ENCODE results near the gene DUSP6.
A peak's percentile ranks its signal among the peaks of the same experiment; 100 is the strongest.

The DUSP6 gene

GRCh38 chr12:89379839-89380467 is 27.7 kb upstream of the DUSP6 start:
- Histone ChIP-seq H3K27ac (no peak overlapping the region), H3K36me3 (ENCODE audit: insufficient read depth, low read length) (no peaks in the 10 kb centered on the region), H3K4me3 (no peak overlapping the region), H3K9me3 (ENCODE audit: low read depth, low read length) (no peaks in the 10 kb centered on the region), H3K9ac (ENCODE audit: insufficient read length) (no peak overlapping the region)
- no peak for DNase-seq (ENCODE audit: low read depth, low spot score)
- no peak for TF ChIP-seq FOXP2 (optimal IDR thresholded peaks at IDR 0.05; ENCODE audit: control extremely low read depth, extremely low read length, insufficient read depth)

GRCh38 chr12:89379148-89379838 is 27.0 kb upstream of the DUSP6 start:
- Histone ChIP-seq H3K36me3 (ENCODE audit: insufficient read depth, low read length) (no peaks in the 10 kb centered on the region), H3K9ac (ENCODE audit: insufficient read length) (no peak overlapping the region), H3K9me3 (ENCODE audit: low read depth, low read length) (no peaks in the 10 kb centered on the region), H3K27ac (no peak overlapping the region), H3K4me3 (no peak overlapping the region)
- no peak for DNase-seq (ENCODE audit: low read depth, low spot score)
- TF ChIP-seq EZH2 (IDR thresholded peaks at IDR 0.05) (no peak), FOXP2 (optimal IDR thresholded peaks at IDR 0.05; ENCODE audit: control extremely low read depth, extremely low read length, insufficient read depth) (no peak)

- Histone ChIP-seq H3K36me3 (ENCODE audit: insufficient read depth, low read length) (no peaks in the 10 kb centered on the region), H3K9me3 (ENCODE audit: low read depth, low read length) (no peaks in the 10 kb centered on the region), H3K9ac (ENCODE audit: insufficient read length) (no peak overlapping the region), H3K4me3 (no peak overlapping the region), H3K27ac (no peak overlapping the region)
- DNase-seq (ENCODE audit: low read depth, low spot score) = no peak
- TF ChIP-seq EZH2 (IDR thresholded peaks at IDR 0.05) (no peak), FOXP2 (optimal IDR thresholded peaks at IDR 0.05; ENCODE audit: control extremely low read depth, extremely low read length, insufficient read depth) (no peak), POLR2AphosphoS5 (IDR thresholded peaks at IDR 0.05; ENCODE audit: borderline replicate concordance, low read depth, low read length) (no peak)
Observed at GRCh38 chr12:89376844-89377243, 24.5 kb upstream of the DUSP6 start.

GRCh38 chr12:89376202-89376529 is 23.9 kb upstream of the DUSP6 start:
- TF ChIP-seq EZH2 (IDR thresholded peaks at IDR 0.05) = no peak
- no peak for TF ChIP-seq POLR2AphosphoS5 (IDR thresholded peaks at IDR 0.05; ENCODE audit: borderline replicate concordance, low read depth, low read length)
- no peak for TF ChIP-seq FOXP2 (optimal IDR thresholded peaks at IDR 0.05; ENCODE audit: control extremely low read depth, extremely low read length, insufficient read depth)
- no peaks in the 10 kb centered on the region for H3K36me3 ChIP-seq (ENCODE audit: insufficient read depth, low read length)
- no peak for DNase-seq (ENCODE audit: low read depth, low spot score)
- no peaks in the 10 kb centered on the region for H3K9me3 ChIP-seq (ENCODE audit: low read depth, low read length)
- no peak overlapping the region for H3K9ac ChIP-seq (ENCODE audit: insufficient read length)
- H3K27ac ChIP-seq = no peak overlapping the region
- no peak overlapping the region for H3K4me3 ChIP-seq

GRCh38 chr12:89373763-89374572 is 21.7 kb upstream of the DUSP6 start:
- TF ChIP-seq POLR2AphosphoS5 (IDR thresholded peaks at IDR 0.05; ENCODE audit: borderline replicate concordance, low read depth, low read length) (no peak; the same call in 1 of the 2 replicates), EZH2 (IDR thresholded peaks at IDR 0.05) (no peak), FOXP2 (optimal IDR thresholded peaks at IDR 0.05; ENCODE audit: control extremely low read depth, extremely low read length, insufficient read depth) (no peak)
- Histone ChIP-seq H3K9ac (ENCODE audit: insufficient read length) (no peak overlapping the region), H3K27ac (peak overlapping the region; percentile 69; the same call in 1 of the 2 replicates), H3K4me3 (peak overlapping the region; percentile 47), H3K36me3 (ENCODE audit: insufficient read depth, low read length) (no peaks in the 10 kb centered on the region), H3K9me3 (ENCODE audit: low read depth, low read length) (no peaks in the 10 kb centered on the region)
- DNase-seq (ENCODE audit: low read depth, low spot score) = peak; percentile 79

GRCh38 chr12:89372584-89373370 is 20.5 kb upstream of the DUSP6 start:
- H3K9ac ChIP-seq (ENCODE audit: insufficient read length) = no peak overlapping the region
- H3K27ac ChIP-seq = no peak overlapping the region
- H3K9me3 ChIP-seq (ENCODE audit: low read depth, low read length) = no peaks in the 10 kb centered on the region
- DNase-seq (ENCODE audit: low read depth, low spot score) = no peak
- H3K4me3 ChIP-seq = no peak overlapping the region
- no peaks in the 10 kb centered on the region for H3K36me3 ChIP-seq (ENCODE audit: insufficient read depth, low read length)
- TF ChIP-seq EZH2 (IDR thresholded peaks at IDR 0.05) (no peak), POLR2AphosphoS5 (IDR thresholded peaks at IDR 0.05; ENCODE audit: borderline replicate concordance, low read depth, low read length) (no peak), FOXP2 (optimal IDR thresholded peaks at IDR 0.05; ENCODE audit: control extremely low read depth, extremely low read length, insufficient read depth) (no peak)

- Histone ChIP-seq H3K9ac (ENCODE audit: insufficient read length) (no peak overlapping the region), H3K27ac (no peak overlapping the region), H3K4me3 (no peak overlapping the region), H3K9me3 (ENCODE audit: low read depth, low read length) (no peaks in the 10 kb centered on the region), H3K36me3 (ENCODE audit: insufficient read depth, low read length) (no peaks in the 10 kb centered on the region)
- no peak for DNase-seq (ENCODE audit: low read depth, low spot score)
- TF ChIP-seq FOXP2 (optimal IDR thresholded peaks at IDR 0.05; ENCODE audit: control extremely low read depth, extremely low read length, insufficient read depth) = no peak
- no peak for TF ChIP-seq POLR2AphosphoS5 (IDR thresholded peaks at IDR 0.05; ENCODE audit: borderline replicate concordance, low read depth, low read length)
- no peak for TF ChIP-seq EZH2 (IDR thresholded peaks at IDR 0.05)
Observed at GRCh38 chr12:89370850-89371249, 18.5 kb upstream of the DUSP6 start.

GRCh38 chr12:89370421-89370831 is 18.1 kb upstream of the DUSP6 start:
- Histone ChIP-seq H3K27ac (no peak overlapping the region), H3K9ac (ENCODE audit: insufficient read length) (no peak overlapping the region), H3K36me3 (ENCODE audit: insufficient read depth, low read length) (no peaks in the 10 kb centered on the region), H3K4me3 (no peak overlapping the region), H3K9me3 (ENCODE audit: low read depth, low read length) (no peaks in the 10 kb centered on the region)
- TF ChIP-seq FOXP2 (optimal IDR thresholded peaks at IDR 0.05; ENCODE audit: control extremely low read depth, extremely low read length, insufficient read depth) (no peak), EZH2 (IDR thresholded peaks at IDR 0.05) (no peak), POLR2AphosphoS5 (IDR thresholded peaks at IDR 0.05; ENCODE audit: borderline replicate concordance, low read depth, low read length) (no peak)
- DNase-seq (ENCODE audit: low read depth, low spot score) = no peak

Data from SK-N-MC (cell line).